ENCODE measurements around the gene NFYA.

Gene NFYA

GRCh38 chr6:41119508-41119907, 46.7 kb downstream of the NFYA start:
- no peak for DNase-seq (ENCODE audit: low spot score)

GRCh38 chr6:41120058-41120457, 47.3 kb downstream of the NFYA start:
- no peak for DNase-seq (ENCODE audit: low spot score)

GRCh38 chr6:41122373-41122772, 49.6 kb downstream of the NFYA start:
- no peak for DNase-seq (ENCODE audit: low spot score)

- no peak for DNase-seq (ENCODE audit: low spot score)
These were observed 50.1 kb downstream of the NFYA start for GRCh38 chr6:41122918-41123317.

- no peak for DNase-seq (ENCODE audit: low spot score)
These were observed 52.5 kb downstream of the NFYA start for GRCh38 chr6:41125282-41125681.

- DNase-seq (ENCODE audit: low spot score), result no peak
These were observed 59.5 kb downstream of the NFYA start for GRCh38 chr6:41132254-41132653.

GRCh38 chr6:41135062-41135832, 62.5 kb downstream of the NFYA start:
- DNase-seq (ENCODE audit: low spot score), result no peak

- no peak for DNase-seq (ENCODE audit: low spot score)
These were observed 64.1 kb downstream of the NFYA start for GRCh38 chr6:41136911-41137310.

- no peak for DNase-seq (ENCODE audit: low spot score)
These were observed 75.1 kb downstream of the NFYA start for GRCh38 chr6:41147917-41148316.
